GM21723 (cell line): ENCODE data around the gene WDFY4.
"Not testable (repeated sequence)": the region's sequence is repeated elsewhere in the genome, so short reads cannot be mapped to it uniquely, and the experiment has no call there.

Source experiments
- ATAC-seq: cut with Tn5 transposase; IDR thresholded peaks from one replicate; pipeline ENCODE4 v1.9.1; 2021; ENCODE audit warnings: mild to moderate bottlenecking, moderate library complexity; ENCODE audit not compliant: unreplicated experiment

WDFY4 gene

GRCh38 chr10:48684792-48685623 lies at the start of gene WDFY4:
TSS of gene WDFY4 (plus strand) at chr10:48684873. CDS start at chr10:48709733, 24,860 bp downstream.
- ATAC-seq: peak; percentile 69

- no peak for ATAC-seq
Observed at GRCh38 chr10:48634984-48635557, 49.6 kb upstream of the WDFY4 start.

- ATAC-seq: no peak
Observed at GRCh38 chr10:48636231-48636630, 48.4 kb upstream of the WDFY4 start.

GRCh38 chr10:48636901-48637300 lies 47.8 kb upstream of the WDFY4 start:
- ATAC-seq: no peak

GRCh38 chr10:48638158-48638557 lies 46.5 kb upstream of the WDFY4 start:
- no peak for ATAC-seq

- ATAC-seq: no peak
Observed at GRCh38 chr10:48638739-48639527, 45.7 kb upstream of the WDFY4 start.

- no peak for ATAC-seq
Observed at GRCh38 chr10:48639632-48640031, 45.0 kb upstream of the WDFY4 start.

- ATAC-seq: no peak
Observed at GRCh38 chr10:48640326-48640725, 44.3 kb upstream of the WDFY4 start.

- not testable (repeated sequence) for ATAC-seq
Observed at GRCh38 chr10:48641099-48641690, 43.5 kb upstream of the WDFY4 start.

- ATAC-seq: no peak
Observed at GRCh38 chr10:48645600-48645999, 39.1 kb upstream of the WDFY4 start.

GRCh38 chr10:48647073-48647472 lies 37.6 kb upstream of the WDFY4 start:
- ATAC-seq: not testable (repeated sequence)

GRCh38 chr10:48648172-48648942 lies 36.3 kb upstream of the WDFY4 start:
- no peak for ATAC-seq

- ATAC-seq: no peak
Observed at GRCh38 chr10:48649349-48649944, 35.2 kb upstream of the WDFY4 start.

GRCh38 chr10:48651293-48651692 lies 33.4 kb upstream of the WDFY4 start:
- no peak for ATAC-seq

GRCh38 chr10:48651839-48652238 lies 32.8 kb upstream of the WDFY4 start:
- ATAC-seq: no peak

GRCh38 chr10:48652344-48652743 lies 32.3 kb upstream of the WDFY4 start:
- no peak for ATAC-seq

GRCh38 chr10:48653347-48653746 lies 31.3 kb upstream of the WDFY4 start:
- ATAC-seq: no peak

- no peak for ATAC-seq
Observed at GRCh38 chr10:48653944-48654698, 30.6 kb upstream of the WDFY4 start.
